Fibroblast of skin of right quadriceps (primary cell): Measurements from ENCODE around the gene CHST11.
"Not testable (repeated sequence)": the region's sequence is repeated elsewhere in the genome, so short reads cannot be mapped to it uniquely, and the experiment has no call there.

ENCODE experiments used
- DNase-seq: peaks from one replicate; pipeline ENCODE4 v3.0.0-alpha.2; 2013

The CHST11 gene

DNA sequence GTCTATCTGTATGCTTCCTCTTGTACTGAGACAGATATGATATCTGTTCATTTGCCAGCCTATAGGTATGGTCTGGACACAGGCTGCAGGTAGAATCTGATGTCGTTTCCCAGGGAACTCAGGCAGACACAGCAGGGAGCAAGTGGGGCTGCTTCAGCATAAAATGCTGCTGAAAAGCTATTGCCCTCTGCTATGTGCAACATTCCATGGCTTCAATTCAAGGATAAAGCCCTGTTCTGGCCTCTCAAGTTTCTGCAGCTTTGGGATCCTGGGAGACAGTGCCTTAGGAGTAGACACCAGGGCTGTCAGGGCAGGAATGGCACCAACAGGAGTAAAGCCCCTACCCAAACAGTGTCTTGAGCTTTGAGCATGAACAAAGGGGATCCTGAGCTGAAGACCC is 327.8 kb downstream of the CHST11 start:
- no peak for DNase-seq

DNA sequence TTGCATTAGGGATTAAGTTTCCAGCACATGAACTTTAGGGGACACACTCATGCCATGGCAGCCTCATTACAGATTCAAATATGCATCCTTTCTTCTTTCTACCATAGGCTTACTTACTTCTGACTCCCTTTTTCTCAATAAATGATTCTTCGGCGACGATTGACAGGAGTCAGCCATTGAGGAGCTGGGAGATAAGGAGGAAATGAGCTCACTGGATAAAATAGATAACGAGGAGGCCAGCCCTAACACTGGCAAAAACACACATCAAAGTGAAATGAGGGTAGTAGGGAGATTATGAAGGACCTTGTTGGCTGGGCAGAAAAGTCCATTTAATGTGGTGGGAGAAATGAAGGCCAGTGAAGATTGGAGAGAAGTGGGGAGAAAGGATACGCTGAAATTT is 329.1 kb downstream of the CHST11 start:
- no peak for DNase-seq

DNA sequence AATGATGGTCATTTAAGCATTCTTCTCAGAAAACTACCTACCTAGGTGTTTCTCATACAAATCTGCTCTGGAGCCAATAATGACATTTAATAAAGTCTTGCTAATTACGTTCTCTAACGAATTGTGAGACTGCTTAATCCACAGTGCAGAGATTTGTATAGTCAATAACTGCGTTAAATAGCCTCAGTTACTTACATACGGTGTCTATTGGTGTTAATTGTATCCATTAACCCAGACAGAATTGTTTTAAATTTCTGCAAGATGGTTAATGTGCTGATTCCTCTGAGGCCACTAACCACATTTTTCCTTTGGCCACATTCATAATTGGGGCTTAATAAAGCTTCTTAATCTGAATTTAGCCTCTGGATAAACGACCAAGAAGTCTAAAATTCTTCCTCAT is 329.6 kb downstream of the CHST11 start:
- DNase-seq: no peak

DNA sequence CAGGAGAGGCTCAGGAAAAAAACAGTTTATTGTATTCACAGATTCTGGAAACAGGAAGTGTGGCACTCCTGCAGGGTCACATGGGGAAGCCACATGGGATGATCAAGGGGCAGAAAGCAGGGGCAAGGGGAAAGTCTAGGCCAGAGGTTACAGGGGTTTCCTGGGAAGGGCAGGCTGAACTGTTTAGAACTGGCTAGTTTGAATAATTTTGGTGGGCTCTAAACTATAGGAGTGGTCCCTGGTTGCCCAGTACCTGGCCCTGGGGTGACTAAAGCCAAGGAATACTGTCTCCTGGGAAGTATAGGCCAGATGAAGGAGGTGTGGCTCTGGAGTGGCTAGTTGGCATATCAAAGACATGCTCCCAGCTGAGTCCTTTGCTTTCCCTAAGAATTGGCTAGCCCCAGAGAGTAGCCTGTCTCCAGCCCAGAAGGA is 332.1 kb downstream of the CHST11 start:
- DNase-seq: no peak

DNA sequence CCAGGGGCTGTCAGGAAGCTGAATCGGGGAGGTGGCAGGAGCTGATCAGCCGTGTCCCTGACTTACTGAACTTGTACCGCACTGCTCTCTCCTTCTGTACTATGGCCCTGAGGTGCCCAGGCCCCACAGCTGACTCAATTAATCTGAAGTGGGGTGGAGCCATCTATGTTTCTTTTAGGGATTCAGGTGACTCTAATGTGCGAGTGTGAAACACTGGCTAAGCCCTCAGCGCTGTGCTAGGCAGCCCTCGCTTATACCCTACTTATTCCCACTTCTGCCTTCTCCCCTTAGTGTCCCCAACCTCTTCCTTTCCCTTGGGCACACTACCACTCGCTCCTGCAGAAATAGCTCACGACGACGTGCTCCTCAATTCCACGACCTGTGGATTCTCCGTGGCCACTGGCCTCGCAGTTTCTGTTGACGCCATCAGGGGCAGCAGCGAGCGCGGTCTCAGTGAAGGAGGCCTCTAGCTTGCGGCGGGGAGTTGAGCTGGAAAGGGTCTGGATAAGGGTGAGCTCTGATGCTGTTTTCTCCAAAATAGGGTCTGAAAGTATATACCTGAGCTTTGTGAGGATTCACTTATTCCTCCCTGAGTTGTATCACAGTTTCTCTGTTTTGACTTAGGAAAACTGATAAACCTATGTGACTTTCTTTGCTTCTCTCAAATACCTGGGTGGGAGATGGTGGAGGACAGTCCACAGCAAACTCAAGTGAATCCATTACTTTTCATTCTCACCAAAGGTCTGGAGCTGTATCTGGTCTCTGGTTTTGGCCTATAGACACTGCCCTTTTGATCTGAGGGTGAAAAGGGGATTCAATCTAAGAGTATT is 333.8 kb downstream of the CHST11 start:
- peak; percentile 5 for DNase-seq

DNA sequence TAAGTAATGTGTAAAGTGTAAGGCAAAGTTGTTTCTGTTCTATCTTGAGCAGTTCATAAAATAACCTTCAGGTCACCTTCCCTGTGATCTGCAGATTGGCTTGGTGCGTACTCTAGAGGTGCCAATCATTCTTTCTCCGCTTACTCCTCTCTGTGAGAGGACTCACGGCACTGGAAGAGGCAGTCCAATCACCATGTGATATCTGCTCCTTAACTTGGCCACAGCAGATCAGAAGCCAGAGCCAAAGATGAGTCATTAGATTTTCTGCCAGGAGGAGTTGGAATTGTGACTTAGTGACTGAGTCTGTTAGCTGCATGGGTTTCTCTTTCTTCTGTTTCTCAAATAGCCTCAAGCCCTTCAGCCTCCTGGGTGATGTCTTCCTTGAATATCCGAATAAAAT is 335.8 kb downstream of the CHST11 start:
- peak; percentile 76 for DNase-seq

DNA sequence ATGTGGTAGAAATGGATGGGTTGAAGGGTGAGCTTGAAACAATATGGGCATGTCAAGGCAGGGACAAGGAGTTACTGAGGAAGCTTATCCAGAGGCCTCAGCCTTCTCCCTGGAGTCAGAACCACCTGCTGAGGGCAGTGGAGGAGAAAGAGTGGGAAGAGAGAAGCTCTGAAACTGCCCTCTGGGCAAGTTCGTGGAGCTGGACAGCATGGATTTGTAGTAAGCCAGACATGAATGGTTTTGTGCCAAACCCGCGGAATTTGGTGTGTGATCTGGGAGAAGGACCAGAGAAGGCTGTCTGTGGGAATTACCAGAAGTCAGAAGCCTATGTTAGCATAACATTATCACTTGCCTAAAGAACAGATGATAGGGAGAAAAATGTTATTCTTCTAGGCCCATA is 336.5 kb downstream of the CHST11 start:
- peak; percentile 25 for DNase-seq

DNA sequence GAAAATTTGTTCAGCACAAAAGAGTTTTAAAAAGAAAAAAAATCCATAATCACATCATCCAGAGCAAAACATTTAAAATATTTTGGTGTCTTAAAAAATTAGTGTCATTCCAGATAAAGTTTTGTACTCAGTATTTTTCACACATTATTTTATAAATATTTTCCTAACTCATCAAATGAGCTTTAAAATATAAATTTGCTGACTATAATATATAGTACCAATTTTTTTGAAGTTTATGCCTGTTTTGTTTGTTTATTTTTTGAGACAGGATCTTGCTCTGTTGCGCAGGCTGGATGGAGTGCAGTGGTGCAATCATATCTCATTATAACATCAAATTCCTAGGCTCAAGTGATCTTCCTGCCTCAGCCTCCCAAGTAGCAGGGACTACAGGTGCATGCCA is 337.2 kb downstream of the CHST11 start:
- DNase-seq: no peak

DNA sequence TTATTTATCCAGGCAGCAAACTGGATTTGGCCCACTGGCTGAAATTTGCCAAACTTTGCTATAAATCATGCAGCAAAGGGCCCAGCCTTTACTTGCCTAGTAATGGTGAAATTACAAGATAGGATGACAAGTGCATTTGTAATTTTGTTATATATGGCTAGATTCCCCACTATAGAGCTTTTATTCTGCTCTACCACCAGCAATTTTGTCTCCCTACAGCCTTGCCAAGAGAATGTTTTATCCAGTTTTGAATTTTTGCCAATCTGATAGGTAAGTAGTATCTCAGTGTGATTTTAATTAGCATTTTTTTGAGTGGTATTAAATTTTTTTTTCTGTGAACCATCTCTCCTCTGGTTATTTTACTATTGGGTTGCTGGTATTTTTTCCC is 339.7 kb downstream of the CHST11 start:
- DNase-seq: no peak

DNA sequence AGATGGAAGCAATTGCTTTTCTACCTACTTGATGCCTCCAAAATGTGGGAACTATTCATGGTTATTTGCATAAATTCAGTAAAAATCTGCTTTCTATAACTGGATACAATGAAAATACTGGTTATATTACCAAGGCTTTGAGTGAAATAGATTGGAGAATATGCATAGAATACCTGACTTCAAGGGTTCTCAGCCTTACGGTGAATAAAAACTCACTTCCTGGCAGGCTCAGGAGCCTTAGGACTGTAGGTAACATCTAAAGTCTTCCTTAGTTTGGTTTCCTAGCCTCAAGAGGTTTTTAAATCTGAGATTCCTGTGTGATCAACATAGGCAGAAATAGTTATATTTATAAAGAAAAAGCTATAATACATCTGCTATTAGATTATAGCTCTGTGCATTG is 342.7 kb downstream of the CHST11 start:
- no peak for DNase-seq

DNA sequence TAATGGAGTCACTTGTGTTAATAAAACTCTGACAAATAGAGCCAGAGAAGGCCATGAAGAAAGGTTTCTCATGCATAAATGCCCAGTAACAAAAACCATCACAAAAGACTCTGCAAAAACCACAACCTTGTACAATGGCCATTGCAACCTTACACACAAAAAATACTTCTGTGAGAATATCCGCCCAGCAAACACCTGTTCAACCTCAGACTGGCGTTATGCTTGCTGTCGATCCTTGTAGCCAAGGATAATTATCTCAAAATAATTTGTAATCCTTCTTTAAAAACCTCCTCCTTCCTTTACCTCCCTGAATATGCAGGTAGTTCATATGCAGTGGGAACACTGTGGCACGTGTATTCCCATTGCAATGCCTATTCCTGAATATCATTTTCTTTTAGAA is 344.3 kb downstream of the CHST11 start:
- DNase-seq: no peak

DNA sequence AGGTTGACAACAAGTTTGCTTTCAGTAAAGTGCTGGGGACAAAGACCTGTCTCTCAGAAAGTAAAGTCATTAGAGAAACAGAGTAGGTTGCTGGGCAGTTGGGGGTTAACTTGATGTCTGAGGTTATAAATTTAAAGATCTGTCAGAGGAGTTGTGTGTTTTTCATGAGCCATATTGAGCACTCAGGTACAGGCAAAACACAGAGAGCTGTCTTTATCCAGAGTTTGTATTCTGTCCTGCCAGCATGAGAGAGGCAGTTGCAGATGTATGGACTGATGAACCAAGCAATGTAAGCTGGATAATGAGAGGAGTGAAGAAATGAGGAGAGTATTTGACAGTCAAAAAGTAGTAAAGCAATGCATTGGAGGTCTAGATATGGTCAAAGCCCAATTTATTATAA is 344.7 kb downstream of the CHST11 start:
- no peak for DNase-seq

DNA sequence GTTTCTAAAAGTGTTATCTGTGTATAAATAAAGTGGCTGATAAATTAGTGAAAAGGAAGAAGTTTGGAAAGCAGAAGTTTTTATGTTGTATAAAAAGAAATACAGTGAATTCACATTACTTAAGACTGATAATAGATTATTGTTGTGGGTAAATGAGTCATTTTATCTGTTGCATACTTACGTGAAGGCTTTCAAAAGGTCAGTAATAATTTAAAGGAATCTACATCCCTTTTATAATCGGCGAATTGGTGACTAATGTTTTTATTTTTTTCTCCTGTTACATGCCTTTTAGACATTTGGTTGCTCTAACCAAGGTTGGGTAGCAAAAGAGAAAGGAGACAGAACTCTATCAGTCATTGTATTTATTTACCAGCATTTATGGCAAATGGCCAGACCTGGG is 345.5 kb downstream of the CHST11 start:
- peak; percentile 41 for DNase-seq

DNA sequence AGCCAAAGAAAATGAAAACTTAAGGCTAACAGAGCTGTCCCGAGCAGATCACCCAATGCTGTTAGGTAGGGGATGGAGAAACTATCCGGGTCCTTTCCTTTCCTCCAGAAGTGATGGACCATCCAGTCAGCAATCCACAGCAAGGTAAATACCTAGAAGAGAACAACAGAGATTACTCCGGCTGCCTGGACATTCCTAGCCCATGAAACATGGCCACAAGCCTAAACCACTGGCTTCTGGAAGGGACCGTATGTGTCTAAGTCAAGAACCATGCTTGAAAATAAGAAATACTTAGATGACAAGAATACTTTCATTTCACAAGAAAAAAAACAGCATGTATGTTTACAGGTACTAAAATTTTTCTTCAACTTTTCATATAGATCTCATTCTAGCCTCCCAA is 348.4 kb downstream of the CHST11 start:
- DNase-seq: peak; percentile 70

DNA sequence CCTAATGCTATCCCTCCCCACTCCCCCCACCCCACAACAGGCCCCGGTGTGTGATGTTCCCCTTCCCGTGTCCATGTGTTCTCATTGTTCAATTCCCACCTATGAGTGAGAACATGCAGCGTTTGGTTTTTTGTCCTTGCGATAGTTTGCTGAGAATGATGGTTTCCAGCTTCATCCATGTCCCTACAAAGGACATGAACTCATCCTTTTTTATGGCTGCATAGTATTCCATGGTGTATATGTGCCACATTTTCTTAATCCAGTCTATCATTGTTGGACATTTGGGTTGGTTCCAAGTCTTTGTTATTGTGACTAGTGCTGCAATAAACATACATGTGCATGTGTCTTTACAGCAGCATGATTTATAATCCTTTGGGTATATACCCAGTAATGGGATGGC is 349.4 kb downstream of the CHST11 start:
- DNase-seq: not testable (repeated sequence)

DNA sequence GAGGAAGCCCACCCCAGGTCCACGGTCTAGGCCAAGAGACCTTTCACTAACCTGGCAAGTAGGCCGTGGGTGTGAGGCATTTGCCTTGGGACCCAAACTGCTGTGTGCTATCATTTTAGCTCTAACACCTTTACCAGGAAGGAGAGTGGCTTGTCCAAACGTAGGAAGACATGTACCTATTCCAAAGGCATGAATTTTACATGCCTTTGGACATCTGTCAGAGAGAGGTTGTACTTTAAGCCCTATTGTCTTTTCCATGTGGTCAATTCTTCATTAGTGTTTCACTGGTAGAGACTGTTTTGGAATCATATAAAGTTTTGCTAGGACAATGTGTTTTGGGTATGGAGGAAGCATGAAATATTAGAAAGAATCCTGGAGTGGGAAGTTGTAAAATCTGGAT is 352.5 kb downstream of the CHST11 start:
- DNase-seq: no peak

DNA sequence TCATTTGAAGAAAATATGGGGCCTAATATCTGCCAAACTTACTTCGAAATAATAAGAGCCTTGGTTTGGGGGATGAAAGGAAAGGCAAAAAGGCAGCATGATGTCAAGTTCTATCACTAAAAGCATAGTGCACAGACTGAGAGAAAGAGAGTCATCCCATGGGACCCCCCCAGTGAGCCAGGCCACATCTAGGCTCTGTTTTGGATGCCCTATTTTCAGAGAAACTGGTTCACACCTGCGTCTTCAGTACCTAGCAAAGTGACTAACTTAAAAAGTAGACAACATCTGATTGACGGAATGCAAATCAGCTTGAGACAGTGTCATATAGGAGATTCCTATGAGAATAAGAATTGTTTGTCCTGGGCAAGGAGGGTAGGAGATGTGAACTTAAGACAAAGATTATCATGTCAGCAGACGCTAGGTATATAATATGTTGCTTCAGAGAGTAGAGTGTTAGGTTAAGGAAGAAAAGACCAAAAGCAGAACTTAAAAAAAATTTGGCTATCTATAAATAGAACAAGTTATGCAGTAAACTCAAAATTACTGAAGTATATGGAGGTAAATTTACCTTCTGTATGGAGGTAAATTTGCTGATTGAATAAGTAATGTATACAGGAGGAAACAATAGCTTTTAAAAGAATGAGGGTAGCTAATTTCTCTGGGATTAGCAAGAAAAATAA is 353.1 kb downstream of the CHST11 start:
- DNase-seq: no peak
